Measurements from ENCODE around the gene SLC6A8.
"Not testable (repeated sequence)": the region's sequence is repeated elsewhere in the genome, so short reads cannot be mapped to it uniquely, and the experiment has no call there.

The SLC6A8 gene

DNA sequence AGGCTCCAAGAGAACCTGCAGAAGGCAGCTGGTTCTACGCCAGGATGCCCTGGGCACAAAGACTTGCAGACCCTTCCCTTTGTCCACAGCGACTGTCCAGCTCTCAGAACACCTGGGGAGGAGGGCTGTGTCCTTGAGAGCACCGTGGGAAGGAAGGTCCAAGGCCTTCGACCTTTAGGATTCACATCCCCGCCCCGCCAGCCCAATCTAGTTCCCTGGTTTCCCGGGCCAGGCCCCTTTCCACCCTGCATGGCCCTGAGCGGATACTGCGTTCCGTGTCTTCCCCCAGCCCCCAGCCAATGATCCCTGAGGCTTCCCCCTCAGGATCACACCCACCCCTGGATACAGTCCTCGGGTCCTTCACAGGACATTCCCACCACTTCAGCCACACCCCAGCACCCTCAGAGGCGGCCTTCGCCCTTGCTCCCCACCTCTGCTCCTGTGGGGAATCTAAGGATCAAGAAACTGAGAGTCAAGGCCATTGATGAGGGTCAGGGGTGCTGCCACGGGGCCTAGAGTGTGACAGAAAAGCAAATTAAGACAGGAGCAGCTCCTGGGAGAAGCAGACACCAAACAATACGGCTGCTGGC lies 46.0 kb downstream of the SLC6A8 start:
- no peak for DNase-seq

DNA sequence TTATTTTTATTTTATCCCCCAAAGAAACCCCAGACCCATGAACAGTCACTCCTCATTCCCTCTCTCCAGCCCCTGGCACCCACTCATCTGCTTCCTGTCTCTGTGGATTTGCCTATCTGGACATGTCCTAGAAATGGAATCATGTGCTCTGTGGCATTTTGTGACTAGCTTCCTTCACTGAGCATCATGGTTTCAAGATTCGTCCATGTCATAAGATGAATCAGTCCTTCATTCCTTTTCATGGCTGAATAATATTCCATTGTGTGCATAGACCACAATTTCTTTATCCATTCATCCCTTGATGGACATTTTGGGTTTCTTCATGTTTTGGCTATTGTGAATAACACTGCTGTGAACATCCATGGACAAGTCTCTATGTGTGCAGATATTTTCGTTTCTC lies 47.1 kb downstream of the SLC6A8 start:
- no peak for DNase-seq

DNA sequence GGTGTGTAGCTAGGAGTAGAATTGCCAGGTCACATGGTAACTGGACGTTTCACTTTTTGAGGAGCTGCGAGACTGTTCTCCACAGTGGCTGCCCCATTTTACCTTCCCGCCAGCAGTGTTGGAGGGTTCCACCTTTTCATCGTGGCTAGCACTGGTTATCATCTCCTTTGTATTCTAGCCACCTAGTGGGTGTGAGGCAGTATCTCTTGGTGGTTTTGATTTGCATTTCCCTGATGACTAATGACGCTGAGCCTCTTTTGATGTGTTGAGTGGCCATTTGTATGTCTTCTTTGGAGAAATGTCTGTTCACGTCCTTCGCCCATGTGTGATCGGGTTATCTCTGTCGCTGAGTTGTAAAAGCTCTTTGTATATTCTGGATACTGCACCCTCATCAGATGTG lies 47.5 kb downstream of the SLC6A8 start:
- no peak for DNase-seq

DNA sequence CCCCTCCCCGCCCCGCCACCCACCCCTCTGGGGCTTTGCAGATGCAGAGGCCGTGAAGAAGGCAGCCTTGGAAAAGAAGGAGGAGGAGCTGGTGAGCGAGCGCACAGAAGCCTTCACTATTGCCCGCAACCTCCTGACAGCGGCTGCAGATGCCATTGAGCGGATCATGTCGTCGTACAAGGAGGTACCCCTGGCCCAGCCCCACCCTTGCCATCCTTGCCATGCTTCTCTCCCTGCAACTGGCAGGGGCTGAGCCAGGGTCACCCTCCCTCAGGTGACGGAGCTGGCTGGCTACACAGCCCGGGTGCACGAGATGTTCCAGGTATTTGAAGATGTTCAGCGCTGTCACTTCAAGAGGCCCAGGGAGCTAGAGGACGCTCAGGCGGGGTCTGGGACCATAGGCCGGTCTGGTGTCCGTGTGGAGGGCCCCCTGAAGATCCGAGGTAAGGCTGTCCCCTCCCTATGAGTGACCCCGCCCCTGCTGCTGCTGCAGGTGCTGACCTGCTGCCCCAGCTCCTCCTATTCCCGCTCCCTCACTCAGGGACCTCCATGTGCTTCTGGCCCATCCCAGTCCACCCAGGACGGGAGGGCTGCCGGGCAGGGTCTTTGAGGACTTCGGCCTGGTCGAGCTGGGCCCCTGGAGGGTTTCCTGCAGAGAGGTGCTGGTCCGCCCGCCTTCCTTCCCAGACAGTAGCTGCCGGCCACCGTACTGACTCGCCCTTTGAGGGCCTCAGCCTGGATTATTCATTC lies 48.5 kb downstream of the SLC6A8 start:
- DNase-seq = no peak

DNA sequence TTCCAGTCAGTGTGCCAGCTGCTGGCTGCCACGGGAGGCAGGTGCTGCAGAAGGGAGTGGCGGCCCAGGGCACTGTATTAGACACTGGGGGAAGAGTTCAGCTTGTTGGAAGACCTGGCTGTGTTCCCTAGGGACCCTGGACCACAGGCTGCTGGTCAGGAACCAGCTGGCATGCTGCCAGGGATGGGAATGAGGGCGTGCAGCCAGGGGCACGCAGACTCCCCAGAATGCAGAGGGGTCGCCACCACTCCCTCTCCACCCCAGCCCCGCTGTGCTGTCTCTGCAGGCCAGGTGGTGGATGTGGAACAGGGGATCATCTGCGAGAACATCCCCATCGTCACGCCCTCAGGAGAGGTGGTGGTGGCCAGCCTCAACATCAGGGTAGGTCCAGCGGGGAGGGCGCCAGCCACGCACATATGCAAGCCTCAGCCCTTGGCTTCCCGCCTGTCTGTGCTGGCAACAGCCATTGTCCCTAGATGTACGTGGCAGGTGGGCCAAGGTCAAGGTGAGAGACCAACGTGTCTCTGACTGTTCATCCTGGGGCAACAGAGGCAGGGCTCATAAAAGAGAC lies 49.2 kb downstream of the SLC6A8 start:
- no peak for DNase-seq

DNA sequence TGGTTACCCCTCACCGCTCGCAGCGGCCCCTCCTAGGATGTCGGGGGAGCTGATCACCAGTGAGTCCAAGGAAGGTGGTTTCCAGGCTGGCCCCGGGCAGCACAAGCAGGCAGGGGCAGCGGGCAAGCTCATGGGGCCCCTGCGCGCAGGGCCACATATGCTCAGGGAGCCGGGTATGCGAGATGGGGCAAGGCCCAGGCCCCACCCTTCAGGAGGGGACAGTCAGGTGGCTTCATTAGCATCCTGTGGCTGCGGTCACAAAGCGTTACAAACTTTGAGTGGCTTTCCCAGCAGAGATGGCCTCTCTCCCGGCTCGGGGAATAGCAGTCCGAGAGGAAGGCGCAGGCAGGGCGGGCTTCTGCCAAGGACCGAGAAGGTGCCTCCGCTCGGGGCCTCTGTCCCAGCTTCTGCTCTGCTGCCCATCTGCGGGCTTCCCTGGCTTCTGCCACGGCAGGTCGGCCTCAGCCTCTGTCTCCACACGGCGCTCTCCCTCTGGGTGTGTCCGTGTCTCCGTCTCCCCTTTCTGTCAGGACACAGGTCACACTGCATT lies 50.4 kb downstream of the SLC6A8 start:
- no peak for DNase-seq

DNA sequence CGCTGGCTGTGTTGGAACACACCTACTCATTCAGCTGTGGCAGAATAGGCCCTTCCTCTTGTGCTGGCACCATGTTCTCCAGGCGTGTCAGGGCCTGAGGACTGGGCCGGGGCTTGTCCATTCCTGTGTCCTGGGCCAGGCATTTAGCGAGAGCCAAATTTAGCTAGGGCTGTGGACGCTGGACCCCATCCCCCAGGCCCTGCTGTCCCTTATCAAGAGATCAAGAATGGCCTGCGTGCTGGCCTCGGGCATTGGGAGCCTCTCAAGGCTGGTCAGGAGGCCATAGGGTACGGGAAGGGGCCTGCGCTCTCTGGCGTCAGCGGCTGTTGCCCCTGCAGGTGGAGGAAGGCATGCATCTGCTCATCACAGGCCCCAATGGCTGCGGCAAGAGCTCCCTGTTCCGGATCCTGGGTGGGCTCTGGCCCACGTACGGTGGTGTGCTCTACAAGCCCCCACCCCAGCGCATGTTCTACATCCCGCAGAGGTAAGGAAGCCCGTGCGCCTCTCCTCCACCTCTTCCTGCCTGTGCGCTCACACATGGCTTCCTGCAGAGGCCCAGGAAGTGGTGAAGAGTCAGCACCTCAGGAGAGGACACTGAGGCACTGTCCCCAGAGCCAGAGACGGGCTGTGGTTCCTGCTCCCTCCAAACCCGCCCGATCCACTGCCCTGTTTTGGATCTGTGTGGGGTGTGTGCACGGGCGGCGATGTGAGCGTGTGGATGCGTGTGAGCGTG lies 52.2 kb downstream of the SLC6A8 start:
- DNase-seq = no peak

DNA sequence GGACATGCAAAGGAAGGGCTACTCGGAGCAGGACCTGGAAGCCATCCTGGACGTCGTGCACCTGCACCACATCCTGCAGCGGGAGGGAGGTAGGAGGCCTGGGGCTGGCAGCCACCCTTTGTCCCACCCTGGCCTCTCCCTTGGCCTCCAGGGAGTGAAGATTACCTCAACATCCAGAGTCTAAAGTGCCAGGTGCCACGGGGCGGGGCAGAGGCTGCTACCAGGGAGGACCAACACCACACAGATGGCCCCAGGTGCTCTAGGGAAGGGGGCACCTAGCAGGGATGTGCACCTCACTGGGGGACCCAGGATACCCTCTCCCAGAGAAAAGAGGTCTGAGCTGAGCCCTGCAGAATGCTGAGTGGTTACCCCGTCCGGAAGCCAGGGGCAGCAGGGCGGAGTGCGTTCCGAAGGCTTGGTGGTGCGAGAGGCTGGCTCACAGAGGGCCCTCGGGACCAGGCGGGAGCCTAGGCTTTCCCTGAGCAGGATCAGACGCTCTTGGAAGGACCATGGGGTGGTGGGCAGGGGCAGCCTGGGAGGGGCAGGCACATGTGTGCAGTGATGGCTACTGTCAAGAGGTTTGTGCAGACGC lies 53.0 kb downstream of the SLC6A8 start:
- DNase-seq = no peak

DNA sequence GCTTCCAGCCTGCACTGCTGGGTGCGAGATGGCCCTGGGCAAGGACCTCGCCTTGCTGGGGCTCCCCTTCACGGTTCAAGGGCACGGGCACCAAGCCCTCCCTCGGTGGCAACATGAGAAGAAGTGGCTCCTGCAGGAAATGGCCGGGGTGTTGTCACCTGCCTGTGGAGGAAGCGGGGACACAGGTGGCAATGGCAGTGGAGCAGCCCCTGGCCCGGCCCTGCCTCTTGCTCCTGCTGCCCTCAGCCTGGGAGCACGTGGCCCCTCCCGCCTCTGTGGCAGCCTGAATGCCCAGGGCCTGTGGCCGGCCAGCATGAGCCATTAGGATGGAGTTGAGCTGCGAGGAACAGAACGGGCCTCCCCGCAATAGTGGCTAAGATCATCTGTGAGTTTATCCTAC lies 53.7 kb downstream of the SLC6A8 start:
- DNase-seq = no peak

DNA sequence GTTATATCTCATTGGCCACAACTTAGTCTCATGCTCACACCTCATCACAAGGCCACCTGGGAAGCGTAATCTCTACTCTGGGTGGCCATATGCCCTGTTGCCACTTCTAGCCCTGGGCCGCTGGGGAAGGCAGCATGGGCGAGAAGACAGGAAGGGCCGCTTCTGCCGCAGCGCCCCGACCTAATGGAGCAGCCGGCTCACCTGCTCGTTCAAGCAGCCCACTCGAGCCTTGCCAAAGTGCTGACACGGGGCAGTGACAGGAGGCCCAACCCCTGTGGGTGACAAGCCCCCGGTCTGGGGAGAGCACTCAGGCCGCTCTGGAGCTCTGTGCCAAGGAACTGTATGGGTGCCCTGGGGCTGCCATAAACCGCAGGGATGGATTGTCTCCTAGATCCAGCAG lies 54.4 kb downstream of the SLC6A8 start:
- DNase-seq = not testable (repeated sequence)

DNA sequence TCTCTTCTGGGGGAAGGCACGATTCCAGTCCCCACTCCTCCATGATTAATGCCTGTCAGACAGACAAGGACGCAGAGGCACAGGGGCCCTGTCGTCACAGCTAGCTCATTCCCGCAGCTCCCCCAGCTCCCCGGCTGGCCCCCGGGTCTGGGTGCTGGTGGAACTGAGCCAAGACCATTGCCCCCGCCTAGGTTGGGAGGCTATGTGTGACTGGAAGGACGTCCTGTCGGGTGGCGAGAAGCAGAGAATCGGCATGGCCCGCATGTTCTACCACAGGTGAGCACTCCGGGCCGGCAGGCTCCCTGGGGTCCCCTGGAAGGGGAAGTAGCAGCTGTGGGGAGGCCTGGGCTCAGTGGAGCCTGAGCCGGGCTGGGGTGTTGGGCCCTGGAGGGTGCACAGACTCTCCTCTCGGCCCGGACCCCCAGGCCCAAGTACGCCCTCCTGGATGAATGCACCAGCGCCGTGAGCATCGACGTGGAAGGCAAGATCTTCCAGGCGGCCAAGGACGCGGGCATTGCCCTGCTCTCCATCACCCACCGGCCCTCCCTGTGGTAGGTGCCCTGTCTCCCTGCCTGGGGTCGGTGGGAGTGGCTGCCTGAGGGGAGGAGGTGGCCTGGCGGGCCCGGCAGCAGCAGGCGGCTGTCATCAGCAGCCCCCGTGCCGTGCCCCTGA lies 55.2 kb downstream of the SLC6A8 start:
- DNase-seq = not testable (repeated sequence)

DNA sequence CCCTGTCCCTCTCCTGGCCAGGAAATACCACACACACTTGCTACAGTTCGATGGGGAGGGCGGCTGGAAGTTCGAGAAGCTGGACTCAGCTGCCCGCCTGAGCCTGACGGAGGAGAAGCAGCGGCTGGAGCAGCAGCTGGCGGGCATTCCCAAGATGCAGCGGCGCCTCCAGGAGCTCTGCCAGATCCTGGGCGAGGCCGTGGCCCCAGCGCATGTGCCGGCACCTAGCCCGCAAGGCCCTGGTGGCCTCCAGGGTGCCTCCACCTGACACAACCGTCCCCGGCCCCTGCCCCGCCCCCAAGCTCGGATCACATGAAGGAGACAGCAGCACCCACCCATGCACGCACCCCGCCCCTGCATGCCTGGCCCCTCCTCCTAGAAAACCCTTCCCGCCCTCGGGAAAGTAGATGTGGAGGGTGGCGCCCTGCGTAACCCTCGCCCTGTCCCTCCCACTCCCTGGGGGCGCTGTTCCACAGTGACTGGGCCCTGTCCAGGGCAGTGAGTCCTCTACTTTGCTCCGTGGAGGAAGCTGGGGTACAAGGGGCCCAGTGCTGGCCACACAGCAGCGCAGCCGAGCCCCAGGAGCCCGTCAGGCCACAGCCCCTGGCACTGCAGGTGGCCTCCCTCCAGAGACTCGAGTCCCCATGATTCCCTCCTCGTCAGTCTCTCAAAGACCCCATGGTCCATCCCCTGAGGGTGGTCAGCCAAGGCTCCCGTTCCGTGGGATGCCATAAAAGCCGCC lies 55.9 kb downstream of the SLC6A8 start:
- peak; percentile 53 for DNase-seq

DNA sequence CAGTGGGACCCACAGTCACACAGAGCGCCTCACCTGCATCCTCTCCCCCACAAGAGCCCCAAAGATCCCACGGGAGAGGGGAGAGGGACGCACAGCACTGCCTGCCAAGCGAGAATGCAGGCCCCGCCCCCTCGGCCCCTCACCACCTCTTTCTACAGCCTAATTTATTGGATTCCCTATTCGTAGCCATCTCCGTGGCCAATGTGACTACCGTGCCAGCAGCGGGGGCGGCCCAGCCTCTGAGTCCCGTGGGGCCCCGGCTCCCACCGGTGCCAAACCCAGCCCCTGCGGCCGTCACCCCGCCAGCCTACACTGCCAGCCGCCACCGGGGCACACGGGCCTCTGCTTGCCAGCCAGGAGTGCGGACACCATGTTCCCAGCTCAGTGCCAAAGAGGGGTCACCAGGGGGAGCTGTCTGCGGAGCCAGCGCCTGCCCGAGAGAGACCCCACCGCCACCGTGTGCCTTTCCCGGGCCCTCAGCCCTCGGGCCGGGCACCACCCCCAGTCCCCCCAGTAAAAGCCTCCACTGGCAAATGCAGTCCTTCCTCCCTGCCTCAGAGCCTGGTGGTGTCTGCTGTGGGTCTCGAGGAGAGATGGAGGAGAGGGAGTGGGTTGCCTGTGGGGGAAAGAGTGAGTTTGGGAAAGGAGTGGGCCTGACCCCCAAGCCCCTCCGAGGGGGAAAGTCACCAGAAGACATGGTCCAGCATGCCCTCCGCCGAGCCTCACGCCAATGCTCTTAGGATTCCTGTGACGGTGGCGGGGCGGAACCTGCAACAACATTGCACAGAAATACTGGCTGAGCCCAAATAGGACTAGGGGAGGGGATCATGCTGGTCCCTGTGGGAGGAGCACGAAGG lies 56.7 kb downstream of the SLC6A8 start:
- no peak for DNase-seq

DNA sequence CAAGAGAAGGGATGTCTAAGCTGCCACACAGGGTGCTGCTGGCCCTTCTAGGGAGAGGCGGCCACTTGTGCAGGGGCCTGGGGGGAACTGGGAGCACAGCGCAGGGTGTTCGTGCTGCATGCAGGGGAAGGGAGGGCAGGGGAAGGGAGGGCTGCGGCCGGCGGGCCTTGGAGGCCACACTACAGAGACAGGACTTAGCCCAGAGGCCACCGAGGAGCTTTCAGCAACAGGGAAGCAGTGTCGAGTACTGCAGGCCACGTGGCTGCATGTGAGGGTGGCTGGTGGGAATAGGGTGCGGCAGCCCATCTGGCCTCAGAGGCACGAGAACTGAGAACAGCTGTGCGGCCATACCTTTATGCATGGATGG lies 57.3 kb downstream of the SLC6A8 start:
- not testable (repeated sequence) for DNase-seq

All from right hindlimb (tissue), 1 donor.